KBM-7 (cell line): Measurements from ENCODE around the gene CYTL1.

Experiments
- DNase-seq: peaks from one replicate; pipeline ENCODE4 v3.0.0-alpha.2; 2015
- in situ Hi-C: fragments of 300-500 bp; cut with MboI; formaldehyde crosslinking; loops from 2 replicates; pipeline ENCODE4 v1.14.3; 2020; ENCODE audit warnings: low sequenced_read_pairs, low pct_unique_long_range_greater_than_20kb, mixed read lengths

CYTL1 gene

GRCh38 chr4:4985036-4985435 is 34.2 kb downstream of the CYTL1 start:
- DNase-seq = no peak
- in situ Hi-C loops = no loop called here

GRCh38 chr4:4984186-4984585 is 35.1 kb downstream of the CYTL1 start:
- in situ Hi-C loops = no loop called here
- no peak for DNase-seq

GRCh38 chr4:4981827-4982226 is 37.4 kb downstream of the CYTL1 start:
- in situ Hi-C loops = no loop called here
- no peak for DNase-seq

GRCh38 chr4:4981427-4981826 is 37.8 kb downstream of the CYTL1 start:
- in situ Hi-C loops = no loop called here
- DNase-seq = no peak

GRCh38 chr4:4980621-4981230 is 38.5 kb downstream of the CYTL1 start:
- in situ Hi-C loops = no loop called here
- DNase-seq = no peak

- DNase-seq = no peak
- in situ Hi-C loops = no loop called here
These were observed 39.3 kb downstream of the CYTL1 start for GRCh38 chr4:4979971-4980370.

- no peak for DNase-seq
- in situ Hi-C loops = no loop called here
These were observed 44.5 kb downstream of the CYTL1 start for GRCh38 chr4:4974727-4975126.

GRCh38 chr4:4971796-4972195 is 47.5 kb downstream of the CYTL1 start:
- in situ Hi-C loops = no loop called here
- no peak for DNase-seq

- in situ Hi-C loops = no loop called here
- DNase-seq = no peak
These were observed 50.0 kb downstream of the CYTL1 start for GRCh38 chr4:4969298-4969697.

- no peak for DNase-seq
- in situ Hi-C loops = no loop called here
These were observed 51.0 kb downstream of the CYTL1 start for GRCh38 chr4:4968161-4968725.
